ES-I3 (cell line): ENCODE results near the gene NAPB.

Experiments
- H3K36me3 ChIP-seq: 2 replicates; pipeline ENCODE4 v1.6.1; 2013; ENCODE audit warnings: mild to moderate bottlenecking, low read length, control low read depth, moderate library complexity; ENCODE audit not compliant: insufficient read depth
- H3K4me1 ChIP-seq: 2 replicates; pipeline ENCODE4 v1.6.1; 2013; ENCODE audit warnings: mild to moderate bottlenecking, control low read depth, low read length; ENCODE audit not compliant: insufficient read depth
- H3K9ac ChIP-seq: 2 replicates; pipeline ENCODE4 v1.6.1; 2013; ENCODE audit warnings: low read depth, mild to moderate bottlenecking, low read length, moderate library complexity
- H3K9me3 ChIP-seq: 2 replicates; pipeline ENCODE4 v1.6.1; 2013; ENCODE audit warnings: mild to moderate bottlenecking, low read length, moderate library complexity; ENCODE audit not compliant: control insufficient read depth, insufficient read depth

The NAPB gene

DNA sequence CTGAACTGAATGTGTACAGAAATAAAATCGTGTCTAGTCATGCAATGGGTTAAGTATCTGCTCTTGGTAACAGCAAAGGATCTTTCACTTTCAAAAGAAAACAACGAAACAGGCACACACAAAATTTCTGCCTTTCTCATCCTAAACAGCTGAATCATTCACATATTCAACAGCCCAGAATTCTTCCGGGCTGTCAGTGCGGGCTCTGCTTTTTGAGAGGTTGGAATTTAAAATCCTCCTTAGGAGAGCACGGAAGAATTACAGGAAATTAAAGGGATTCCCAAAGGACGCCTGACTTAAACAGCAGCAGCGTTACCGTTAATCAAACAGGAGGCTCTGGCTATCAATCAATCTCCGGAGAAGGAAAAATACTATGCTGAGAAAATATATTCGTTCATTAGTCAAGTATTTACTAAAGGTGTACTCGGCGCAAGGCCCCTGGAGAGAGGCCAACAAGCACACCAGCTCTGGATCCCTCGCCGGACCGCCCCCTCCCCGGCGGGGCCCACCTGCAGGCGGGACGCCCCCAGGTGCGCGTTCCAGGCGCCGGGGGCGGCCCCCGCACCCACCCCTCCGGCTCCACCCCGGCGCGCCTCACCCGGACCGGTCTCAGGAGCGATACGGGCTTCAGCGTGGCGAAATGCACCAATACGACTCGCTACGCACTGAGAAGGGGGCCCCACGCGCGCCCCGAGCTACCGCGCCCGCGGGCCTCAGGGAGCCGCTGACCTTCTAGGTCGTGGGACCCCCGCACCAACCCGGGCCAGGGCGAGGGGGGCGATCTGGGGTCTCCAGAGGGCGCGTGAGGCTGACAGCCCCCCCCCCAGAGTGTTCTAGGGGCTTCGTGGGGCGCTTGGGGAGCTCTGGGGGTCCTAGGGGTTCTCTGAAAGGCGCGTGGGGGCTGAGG, 1.0 kb downstream of the NAPB start:
- Histone ChIP-seq H3K9me3 (no peaks in the 10 kb centered on the region), H3K9ac (peak overlapping the region; percentile 82), H3K4me1 (no peaks in the 10 kb centered on the region), H3K36me3 (no peaks in the 10 kb centered on the region)

DNA sequence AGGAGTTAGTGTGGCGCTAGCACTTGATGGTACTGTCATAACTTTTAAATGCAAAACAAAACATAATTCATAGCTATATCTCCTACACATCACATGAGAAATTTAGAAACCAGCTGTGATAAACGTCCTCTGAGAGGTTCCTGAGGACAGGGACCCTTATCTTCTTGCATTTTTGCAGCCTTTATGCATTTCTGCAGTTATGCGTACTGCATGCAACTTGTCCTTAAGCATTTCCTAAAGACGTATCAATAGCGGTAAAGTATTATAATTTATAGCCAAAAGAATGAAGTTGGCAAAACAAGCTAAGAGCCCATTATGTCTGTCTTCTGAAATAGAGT, 1.7 kb downstream of the NAPB start:
- Histone ChIP-seq H3K4me1 (no peaks in the 10 kb centered on the region), H3K36me3 (no peaks in the 10 kb centered on the region), H3K9ac (peak overlapping the region; percentile 82; the same call in 1 of the 2 replicates), H3K9me3 (no peaks in the 10 kb centered on the region)

DNA sequence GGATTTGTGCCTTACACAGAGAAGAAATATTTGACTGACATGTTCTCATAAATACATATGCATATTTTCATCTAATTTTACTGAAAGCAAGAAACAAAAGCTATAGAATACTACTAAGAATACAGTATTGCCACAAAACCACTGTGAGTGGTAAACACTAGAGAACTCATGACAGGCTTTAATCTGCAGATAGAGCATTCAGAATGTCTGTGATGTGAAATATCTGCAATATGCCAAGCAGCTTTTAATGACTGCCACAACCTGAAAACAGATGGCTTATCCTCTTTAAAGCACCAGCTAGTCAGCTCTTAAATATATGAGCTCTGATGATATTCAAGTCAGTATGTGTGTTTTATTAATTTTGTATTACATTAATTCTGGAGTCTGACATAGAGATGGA, 3.4 kb downstream of the NAPB start:
- H3K36me3 ChIP-seq, result no peaks in the 10 kb centered on the region
- H3K9ac ChIP-seq, result no peak overlapping the region
- H3K9me3 ChIP-seq, result no peaks in the 10 kb centered on the region
- no peaks in the 10 kb centered on the region for H3K4me1 ChIP-seq

DNA sequence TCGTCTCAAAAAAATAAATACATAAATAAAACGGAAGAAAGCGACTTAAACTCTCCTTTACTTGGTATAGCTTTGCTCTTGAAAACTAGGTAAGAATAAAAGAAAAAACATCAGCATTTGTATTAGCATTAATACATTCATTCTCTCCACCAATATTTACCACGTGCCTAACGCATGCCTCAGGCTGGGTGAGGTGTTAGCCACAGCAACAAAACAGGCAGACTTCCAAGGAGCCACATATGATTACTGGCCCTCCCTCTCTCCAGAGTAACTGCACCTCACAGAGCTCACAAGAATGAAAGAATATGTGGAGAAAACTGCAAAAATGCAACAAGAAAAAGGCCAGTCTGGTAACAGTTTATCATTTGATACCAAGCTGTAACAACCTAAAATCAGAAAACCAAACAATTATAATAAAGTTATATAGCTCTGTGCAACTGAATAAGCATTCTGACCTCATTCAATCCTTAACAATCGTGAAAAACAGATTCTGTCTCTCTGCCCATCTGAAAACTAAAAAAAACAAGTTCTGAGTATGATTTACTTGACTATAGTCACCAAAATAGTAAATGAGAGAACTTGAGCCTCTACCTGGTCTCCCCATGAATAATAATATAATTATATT, 5.2 kb downstream of the NAPB start:
- Histone ChIP-seq H3K9me3 (no peaks in the 10 kb centered on the region), H3K36me3 (no peaks in the 10 kb centered on the region), H3K4me1 (no peaks in the 10 kb centered on the region), H3K9ac (no peak overlapping the region)

DNA sequence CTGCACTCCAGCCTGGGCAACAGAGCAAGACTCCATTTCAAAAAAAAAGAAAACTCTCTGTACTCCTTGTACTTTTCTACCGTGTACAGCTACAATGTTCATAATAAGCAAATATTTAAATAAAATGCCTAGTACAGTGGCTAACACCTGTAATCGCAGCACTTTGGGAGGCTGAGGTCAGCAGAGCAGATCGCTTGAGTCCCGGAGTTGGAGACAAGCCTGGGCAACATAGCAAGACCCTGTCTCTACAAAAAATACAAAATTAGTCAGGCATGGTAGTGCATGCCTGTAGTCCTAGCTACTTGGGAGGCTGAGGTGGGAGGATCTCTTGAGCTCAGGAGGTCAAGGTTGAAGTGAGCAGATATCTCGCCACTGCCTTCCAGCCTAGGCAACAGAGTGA, 5.7 kb downstream of the NAPB start:
- H3K9ac ChIP-seq, result no peak overlapping the region
- H3K36me3 ChIP-seq, result no peaks in the 10 kb centered on the region
- no peaks in the 10 kb centered on the region for H3K9me3 ChIP-seq
- H3K4me1 ChIP-seq, result no peaks in the 10 kb centered on the region

DNA sequence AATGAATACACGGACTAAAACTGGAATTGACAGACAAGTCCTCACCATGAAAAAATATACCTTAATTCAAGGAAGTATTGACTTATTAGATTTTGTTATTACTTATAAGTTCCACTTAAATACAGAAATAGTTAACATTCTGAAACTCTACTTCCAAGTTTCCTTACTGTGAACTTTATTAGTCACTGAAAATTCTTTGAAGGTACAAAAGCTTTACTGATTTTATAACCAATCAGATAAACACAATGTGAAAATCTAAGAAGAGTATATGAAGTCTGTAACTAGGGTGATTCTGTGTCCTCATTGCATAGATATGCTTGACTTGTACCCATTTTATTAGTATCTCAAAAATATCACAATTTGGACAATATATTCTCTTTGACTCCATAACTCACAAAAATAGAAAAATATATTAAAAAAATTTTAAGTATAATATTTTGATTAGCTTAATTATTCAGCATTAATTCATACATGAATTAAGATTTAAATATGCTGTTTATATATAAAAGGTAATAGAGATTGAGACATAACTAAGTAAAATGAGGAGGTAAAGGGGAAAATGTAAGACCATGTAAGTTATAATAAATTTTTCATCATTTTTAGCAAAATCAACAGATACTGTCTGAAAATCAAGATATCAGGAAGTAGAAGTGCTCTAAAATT, 6.6 kb downstream of the NAPB start:
- H3K4me1 ChIP-seq, result peaks cover 5% of the 10 kb centered on the region; the same call in 1 of the 2 replicates
- no peaks in the 10 kb centered on the region for H3K36me3 ChIP-seq
- H3K9ac ChIP-seq, result no peak overlapping the region
- no peaks in the 10 kb centered on the region for H3K9me3 ChIP-seq

DNA sequence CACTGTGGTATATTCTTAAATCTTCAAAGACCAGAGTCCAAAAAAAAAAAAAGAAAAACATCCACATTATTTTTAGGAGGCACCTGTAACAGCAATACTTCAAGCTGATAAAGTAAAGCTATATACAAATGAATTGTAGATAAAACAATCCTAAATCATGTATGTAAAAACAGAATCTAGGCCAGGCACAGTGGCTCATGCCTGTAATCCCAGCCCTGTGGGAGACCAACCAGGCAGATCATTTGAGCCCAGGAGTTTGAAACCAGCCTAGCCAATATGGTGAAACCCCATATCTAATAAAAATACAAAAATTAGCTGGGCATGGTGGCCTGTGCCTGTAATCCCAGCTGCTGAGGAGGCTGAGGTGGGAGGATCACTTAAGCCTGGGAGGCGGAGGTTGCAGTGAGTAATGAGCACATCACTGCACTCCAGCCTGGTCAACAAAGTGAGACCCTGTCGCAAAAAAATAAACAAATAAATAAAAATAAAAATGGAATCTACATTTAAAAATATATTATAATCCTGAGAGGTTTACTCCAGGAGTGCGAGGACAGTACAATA, 7.3 kb downstream of the NAPB start:
- peaks cover 6% of the 10 kb centered on the region; the same call in 1 of the 2 replicates for H3K4me1 ChIP-seq
- H3K36me3 ChIP-seq, result no peaks in the 10 kb centered on the region
- H3K9ac ChIP-seq, result no peak overlapping the region
- H3K9me3 ChIP-seq, result no peaks in the 10 kb centered on the region

DNA sequence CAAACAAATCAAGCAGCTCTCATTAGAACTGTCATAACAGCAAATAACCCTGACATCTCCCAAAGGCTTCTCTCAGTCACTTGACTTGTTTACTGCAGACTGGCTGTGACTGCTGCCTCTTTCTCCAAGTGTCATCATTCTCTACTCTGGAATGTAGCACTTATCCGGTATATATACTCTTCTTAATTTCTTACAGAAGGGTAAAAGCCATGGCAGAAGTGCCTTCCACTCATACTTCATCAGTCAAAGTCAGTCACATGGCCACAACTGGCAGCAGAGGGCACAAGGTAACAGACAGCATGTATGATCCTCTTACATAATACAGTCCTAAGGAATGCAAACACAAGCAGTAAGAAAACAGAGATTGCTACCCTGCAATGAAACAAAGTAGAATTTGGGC, 9.3 kb downstream of the NAPB start:
- no peak overlapping the region for H3K9ac ChIP-seq

DNA sequence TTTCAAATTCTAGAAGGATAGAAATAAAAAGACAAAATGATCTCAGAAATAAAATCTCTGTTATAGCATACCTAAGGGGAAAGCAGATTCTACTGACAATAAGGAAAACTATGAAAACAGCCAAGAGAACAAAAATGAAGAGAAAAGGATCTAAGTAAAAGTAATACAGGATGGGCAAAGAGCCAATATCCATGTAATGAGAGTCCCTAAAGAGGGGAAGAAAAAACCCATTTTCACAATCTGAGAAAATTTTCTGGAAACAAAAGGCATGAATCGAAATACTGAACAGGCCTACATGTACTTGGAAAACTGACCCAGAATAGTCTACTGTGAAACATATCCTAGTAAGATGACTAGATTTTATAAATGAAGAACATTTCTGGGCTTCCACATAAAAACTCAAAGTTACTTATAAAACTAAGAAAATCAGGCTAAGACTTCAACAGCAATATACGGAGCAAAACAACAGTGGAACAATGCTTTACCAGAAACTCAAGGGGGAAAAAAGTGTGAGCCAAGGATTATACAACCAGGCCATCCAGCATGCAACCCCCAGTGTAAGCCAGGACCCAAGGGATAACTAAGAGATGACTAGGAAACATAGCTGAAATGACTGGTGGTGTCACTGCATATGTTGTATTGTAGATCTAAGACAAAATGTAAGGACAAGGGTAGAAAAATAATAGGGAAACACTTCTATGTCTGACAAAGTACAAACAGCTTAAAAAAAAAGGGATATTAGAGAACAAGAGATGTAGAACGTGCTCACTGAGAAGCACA, 10.2 kb downstream of the NAPB start:
- peaks cover 4% of the 10 kb centered on the region; the same call in 1 of the 2 replicates for H3K36me3 ChIP-seq
- H3K9me3 ChIP-seq, result no peaks in the 10 kb centered on the region
- H3K9ac ChIP-seq, result no peak overlapping the region

More for the DNA sequence above, 9.3 kb downstream of the NAPB start:
- Histone ChIP-seq H3K4me1 (peaks cover 6% of the 10 kb centered on the region; the same call in 1 of the 2 replicates), H3K36me3 (peaks cover 4% of the 10 kb centered on the region; the same call in 1 of the 2 replicates), H3K9me3 (no peaks in the 10 kb centered on the region)

DNA sequence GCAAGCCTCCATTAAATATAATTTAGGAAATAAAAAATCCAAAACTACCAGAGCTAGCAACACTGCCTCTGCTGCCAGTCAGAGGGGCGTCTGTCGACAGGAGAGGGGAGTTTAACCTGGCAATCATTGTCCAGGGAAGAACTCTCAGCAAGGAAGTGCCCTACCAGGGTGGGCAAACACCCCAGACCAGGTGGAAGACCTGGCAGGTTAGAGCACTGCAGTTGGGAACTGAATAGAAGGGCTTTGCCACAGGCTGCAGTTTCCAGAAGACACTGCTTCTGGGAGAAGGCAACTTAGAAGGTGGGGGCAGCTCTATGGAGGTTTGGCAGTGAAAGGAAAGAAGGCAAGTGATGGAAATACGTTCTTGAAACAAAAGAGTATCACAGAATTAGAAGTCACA, 11.5 kb downstream of the NAPB start:
- peaks cover 4% of the 10 kb centered on the region; the same call in 1 of the 2 replicates for H3K36me3 ChIP-seq
- peaks cover 6% of the 10 kb centered on the region; the same call in 1 of the 2 replicates for H3K4me1 ChIP-seq
- H3K9me3 ChIP-seq, result no peaks in the 10 kb centered on the region
- H3K9ac ChIP-seq, result no peak overlapping the region

More for the DNA sequence above, 10.2 kb downstream of the NAPB start:
- H3K4me1 ChIP-seq, result peaks cover 6% of the 10 kb centered on the region; the same call in 1 of the 2 replicates

DNA sequence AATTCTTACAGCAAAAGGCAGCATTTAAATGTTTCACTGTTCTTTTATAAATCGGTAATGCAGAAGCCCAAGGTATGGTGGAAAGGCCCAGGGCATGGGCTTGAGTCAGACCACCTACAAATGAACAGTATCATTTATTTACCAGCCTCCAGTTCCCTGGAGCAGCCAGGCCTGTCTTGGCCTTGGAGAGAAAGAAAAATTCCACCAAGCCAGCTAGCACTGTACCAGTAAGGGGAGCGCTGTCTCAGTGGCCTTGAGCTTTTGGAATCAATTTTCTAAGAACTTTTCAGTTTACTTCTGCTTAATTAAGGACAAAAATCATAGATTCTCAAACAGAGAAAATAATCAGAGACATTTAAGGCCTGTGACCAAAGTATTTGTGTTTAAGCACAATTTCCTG, 12.3 kb downstream of the NAPB start:
- Histone ChIP-seq H3K36me3 (peaks cover 4% of the 10 kb centered on the region; the same call in 1 of the 2 replicates), H3K9me3 (no peaks in the 10 kb centered on the region), H3K4me1 (peaks cover 6% of the 10 kb centered on the region; the same call in 1 of the 2 replicates), H3K9ac (no peak overlapping the region)

DNA sequence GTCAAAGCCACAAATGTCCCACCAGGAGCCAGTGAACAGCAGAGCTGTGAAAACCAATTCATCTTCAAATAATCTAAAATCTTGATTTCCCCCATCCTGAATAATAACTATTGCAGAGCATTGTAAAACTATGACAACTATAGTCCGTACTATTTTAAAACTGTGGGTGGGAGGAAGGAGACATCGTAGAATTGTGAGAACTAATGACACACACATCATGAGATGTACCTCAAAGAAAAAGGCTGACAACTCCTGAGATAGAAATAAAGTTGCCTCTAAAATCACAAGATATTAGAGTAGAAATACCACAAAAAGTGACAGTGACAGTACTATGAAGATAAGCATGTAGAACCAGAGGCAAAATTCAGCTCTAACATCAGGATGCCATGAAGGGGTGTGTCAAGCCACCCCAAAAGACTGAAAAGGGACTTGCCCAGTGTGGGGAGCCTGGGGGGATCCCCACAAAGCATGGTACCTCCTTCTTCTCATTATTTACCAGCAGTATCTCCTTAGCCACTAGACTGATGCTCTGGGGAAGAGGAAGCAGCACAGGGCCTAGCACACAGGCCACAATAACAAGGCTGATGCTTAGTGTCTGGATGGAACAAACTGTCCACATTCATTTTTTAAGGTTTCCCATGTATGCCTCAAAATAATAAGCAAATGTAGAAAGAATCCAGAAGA, 13.4 kb downstream of the NAPB start:
- Histone ChIP-seq H3K36me3 (peaks cover 4% of the 10 kb centered on the region; the same call in 1 of the 2 replicates), H3K9me3 (no peaks in the 10 kb centered on the region), H3K9ac (no peak overlapping the region), H3K4me1 (peaks cover 6% of the 10 kb centered on the region; the same call in 1 of the 2 replicates)

DNA sequence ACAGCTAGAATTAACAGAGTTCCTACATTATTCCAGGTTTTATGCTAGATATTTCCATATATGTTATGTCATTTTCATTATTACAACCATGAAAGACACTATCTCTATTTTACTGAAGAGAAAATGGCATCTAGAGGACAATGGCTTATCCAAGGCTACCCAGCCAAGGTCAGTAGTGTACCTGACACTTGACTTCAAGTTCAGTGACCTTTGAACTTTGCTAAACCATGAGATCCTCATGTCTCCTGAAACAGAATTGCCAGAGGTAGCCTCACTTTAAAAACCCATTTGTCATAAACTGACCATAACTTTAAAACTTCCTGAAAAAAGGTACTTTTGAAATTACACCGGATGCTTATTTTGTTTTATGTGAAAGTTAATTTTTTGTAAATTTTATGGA, 14.4 kb downstream of the NAPB start:
- H3K9ac ChIP-seq, result no peak overlapping the region
- peaks cover 6% of the 10 kb centered on the region; the same call in 1 of the 2 replicates for H3K4me1 ChIP-seq
- peaks cover 4% of the 10 kb centered on the region; the same call in 1 of the 2 replicates for H3K36me3 ChIP-seq
- H3K9me3 ChIP-seq, result no peaks in the 10 kb centered on the region
